ENCODE results near the gene HLA-E. TPM values are rescaled to one million over a fixed set of nuclear protein-coding genes. Genes with fewer than 3 reads are reported as not detected.
A peak's percentile ranks its signal among the peaks of the same experiment; 100 is the strongest.

Gene HLA-E
- total and polyA plus RNA-seq, 4 donors: 502 to 1,209 (median 614) TPM

DNA sequence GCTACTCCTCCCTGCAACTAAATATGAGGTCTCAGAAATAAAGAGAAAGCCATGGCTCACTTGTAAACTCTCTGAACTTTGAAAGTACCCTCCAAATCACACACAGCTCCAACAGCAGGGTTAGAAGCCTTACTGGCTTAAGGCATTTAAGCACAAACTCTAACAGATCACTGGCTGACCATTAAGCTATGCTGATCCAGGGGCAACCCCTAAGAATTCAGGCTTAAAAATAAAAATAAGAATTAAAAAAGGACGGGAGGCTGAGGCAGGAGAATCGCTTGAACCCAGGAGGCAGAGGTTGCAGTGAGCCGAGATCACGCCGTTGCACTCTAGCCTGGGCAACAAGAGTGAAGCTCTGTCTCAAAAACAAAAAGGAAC lies 21.8 kb downstream of the HLA-E start:
- H3K9ac ChIP-seq (ENCODE audit: insufficient read depth in 1 of 2, low read length in 2 of 2): no peak overlapping the region
- no peaks in the 10 kb centered on the region for H3K4me1 ChIP-seq (ENCODE audit: control insufficient read depth in 5 of 5, insufficient read depth in 5 of 5, low read length in 5 of 5)
- H3K9me3 ChIP-seq (ENCODE audit: control insufficient read depth in 4 of 4, insufficient read depth in 3 of 4, low read length in 3 of 4): no peaks in the 10 kb centered on the region
- no peak overlapping the region for H3K4me3 ChIP-seq
- TF ChIP-seq CTCF (IDR thresholded peaks at IDR 0.05; ENCODE audit: control extremely low read depth, extremely low read depth): no peak
- no peak overlapping the region for H3K27ac ChIP-seq (ENCODE audit: low read depth in 1 of 2, low read length in 1 of 2)
- ATAC-seq (ENCODE audit: insufficient read depth, low FRiP score) (no peak), DNase-seq (no peak)
- WGBS, 2 donors: 50 to 67% methylated on average over 5 of the region's 5 CpGs
- H3K36me3 ChIP-seq (ENCODE audit: control insufficient read depth in 4 of 4, insufficient read depth in 4 of 4, low read length in 4 of 4): no peaks in the 10 kb centered on the region
- peaks cover 0 to 14% (median 0%) of the 10 kb centered on the region in 3 donors for H3K27me3 ChIP-seq (ENCODE audit: control insufficient read depth in 3 of 3, insufficient read depth in 3 of 3, low read length in 2 of 3)

GRCh38 chr6:30513451-30513850 lies 24.1 kb downstream of the HLA-E start:
- no peaks in the 10 kb centered on the region for H3K9me3 ChIP-seq (ENCODE audit: control insufficient read depth in 4 of 4, insufficient read depth in 3 of 4, low read length in 3 of 4)
- no peak overlapping the region for H3K9ac ChIP-seq (ENCODE audit: insufficient read depth in 1 of 2, low read length in 2 of 2)
- no peaks in the 10 kb centered on the region for H3K4me1 ChIP-seq (ENCODE audit: control insufficient read depth in 5 of 5, insufficient read depth in 5 of 5, low read length in 5 of 5)
- peaks cover 0 to 9% (median 0%) of the 10 kb centered on the region in 3 donors for H3K27me3 ChIP-seq (ENCODE audit: control insufficient read depth in 3 of 3, insufficient read depth in 3 of 3, low read length in 2 of 3)
- 97 to 99% methylated on average over 2 of the region's 2 CpGs for WGBS, 2 donors
- H3K27ac ChIP-seq (ENCODE audit: low read depth in 1 of 2, low read length in 1 of 2): no peak overlapping the region
- no peak for TF ChIP-seq CTCF (IDR thresholded peaks at IDR 0.05; ENCODE audit: control extremely low read depth, extremely low read depth)
- H3K36me3 ChIP-seq (ENCODE audit: control insufficient read depth in 4 of 4, insufficient read depth in 4 of 4, low read length in 4 of 4): no peaks in the 10 kb centered on the region
- DNase-seq (no peak), ATAC-seq (ENCODE audit: insufficient read depth, low FRiP score) (no peak)
- H3K4me3 ChIP-seq: no peak overlapping the region

DNA sequence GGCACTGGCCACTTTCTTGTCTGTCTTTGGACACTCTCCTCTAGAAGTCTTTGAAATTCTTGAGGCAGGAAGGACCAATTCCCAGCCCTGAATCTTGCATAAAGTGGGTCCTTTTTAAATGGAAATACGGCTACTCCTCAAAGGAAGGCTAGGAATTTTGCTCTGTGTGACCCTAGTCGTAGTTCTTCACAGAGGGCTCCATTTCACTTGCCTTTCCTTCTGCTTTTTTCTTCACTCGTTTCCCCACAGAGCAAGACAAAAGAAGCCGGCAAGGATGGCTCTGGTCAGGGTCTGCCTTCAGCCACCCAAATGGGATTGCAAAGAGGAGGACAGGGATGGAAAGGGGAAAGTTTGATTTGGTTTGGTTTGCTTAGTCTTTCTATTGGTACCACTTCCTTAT lies 25.8 kb downstream of the HLA-E start:
- WGBS, 2 donors: 42 to 54% methylated on average over 4 of the region's 4 CpGs
- H3K4me1 ChIP-seq (ENCODE audit: control insufficient read depth in 5 of 5, insufficient read depth in 5 of 5, low read length in 5 of 5): no peaks in the 10 kb centered on the region
- ATAC-seq (ENCODE audit: insufficient read depth, low FRiP score): no peak
- no peak overlapping the region for H3K4me3 ChIP-seq
- no peaks in the 10 kb centered on the region for H3K36me3 ChIP-seq (ENCODE audit: control insufficient read depth in 4 of 4, insufficient read depth in 4 of 4, low read length in 4 of 4)
- peak overlapping the region in 1 of 2 donors; percentile 99 for H3K27ac ChIP-seq (ENCODE audit: low read depth in 1 of 2, low read length in 1 of 2)
- no peaks in the 10 kb centered on the region for H3K9me3 ChIP-seq (ENCODE audit: control insufficient read depth in 4 of 4, insufficient read depth in 3 of 4, low read length in 3 of 4)
- H3K9ac ChIP-seq (ENCODE audit: insufficient read depth in 1 of 2, low read length in 2 of 2): no peak overlapping the region
- peaks cover 0 to 7% (median 0%) of the 10 kb centered on the region in 3 donors for H3K27me3 ChIP-seq (ENCODE audit: control insufficient read depth in 3 of 3, insufficient read depth in 3 of 3, low read length in 2 of 3)
- no peak for TF ChIP-seq CTCF (IDR thresholded peaks at IDR 0.05; ENCODE audit: control extremely low read depth, extremely low read depth)
- DNase-seq: no peak

Data from lung (tissue), 12 donors.